Measurements from ENCODE around the gene CIDEA. TPM values are rescaled to one million over a fixed set of nuclear protein-coding genes. Genes with fewer than 3 reads are reported as not detected.
A peak's percentile ranks its signal among the peaks of the same experiment; 100 is the strongest.

The CIDEA gene
- total RNA-seq, 1 experiment from 2014 or later = not detected

DNA sequence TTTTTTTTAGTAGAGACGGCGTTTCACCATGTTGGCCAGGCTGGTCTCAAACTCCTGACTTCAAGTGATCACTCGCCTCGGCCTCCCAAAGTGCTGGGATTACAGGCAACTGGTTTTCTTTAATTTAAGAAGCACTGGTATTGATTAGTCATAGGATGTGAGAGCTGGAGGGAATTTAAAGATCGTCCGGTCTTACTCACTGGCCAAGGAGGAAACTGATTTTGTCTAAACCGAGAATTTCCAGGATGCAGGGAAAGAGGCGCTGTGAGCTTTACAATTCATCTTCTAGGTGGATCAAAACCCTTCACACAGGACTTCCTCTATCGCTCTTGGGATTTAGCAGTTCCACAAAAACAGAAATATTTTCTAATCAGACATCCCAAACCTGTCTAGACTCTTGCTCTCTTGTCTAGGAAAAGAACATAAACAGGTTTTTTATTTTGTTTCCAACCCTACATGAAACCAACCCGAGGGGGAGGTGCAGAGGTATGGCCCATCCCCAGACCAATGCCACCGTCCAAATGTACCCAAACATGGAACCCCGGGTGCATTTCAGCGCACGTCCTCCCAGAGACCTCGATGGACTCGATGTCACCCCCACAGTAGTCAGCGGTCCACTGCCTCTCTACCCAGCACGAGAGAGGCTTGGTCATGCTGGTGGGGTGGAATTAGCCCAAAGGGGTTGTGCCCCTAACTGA, 41.4 kb downstream of the CIDEA start:
- TF ChIP-seq EZH2 (IDR thresholded peaks at IDR 0.05; ENCODE audit: low read length, unreplicated experiment) (no peak), CTCF (conservative IDR thresholded peaks at IDR 0.05; ENCODE audit: low read depth, low read length) (no peak), EZH2phosphoT487 (IDR thresholded peaks at IDR 0.05; ENCODE audit: borderline replicate concordance, low read length) (no peak)
- Histone ChIP-seq H3K79me2 (ENCODE audit: low read length) (no peaks in the 10 kb centered on the region), H3K27me3 (ENCODE audit: low read length) (no peaks in the 10 kb centered on the region), H3K4me3 (ENCODE audit: low read length) (no peak overlapping the region), H3K36me3 (ENCODE audit: low read depth, low read length) (no peaks in the 10 kb centered on the region), H3K4me2 (ENCODE audit: low read length) (no peak overlapping the region), H4K20me1 (ENCODE audit: low read length) (no peaks in the 10 kb centered on the region), H3K4me1 (ENCODE audit: insufficient read depth, low read length) (peaks cover 14% of the 10 kb centered on the region), H2AFZ (ENCODE audit: low read length) (no peak overlapping the region), H3K9me2 (replicated peaks; ENCODE audit: low read length) (no peaks in the 10 kb centered on the region), H3K9me3 (ENCODE audit: low read length) (no peaks in the 10 kb centered on the region), H3F3A (ENCODE audit: low read length, unreplicated experiment) (no peaks in the 10 kb centered on the region), H3K27ac (ENCODE audit: low read length) (peak overlapping the region; percentile 51), H3K9ac (ENCODE audit: low read length) (no peak overlapping the region)
- ATAC-seq (peak; percentile 71), DNase-seq (peak; percentile 65)
- ChIA-PET CTCF (interaction anchor here (1.5 kb wide), 1 partner anchor 23 kb away, joined by 18 read pairs; no protein-coding TSS in a partner anchor), POLR2A (ENCODE audit: unreplicated experiment) (interaction anchor here (0.6 kb wide), 1 partner anchor 24 kb away, joined by 3 read pairs; no protein-coding TSS in a partner anchor)
- intact Hi-C loops (cut with micrococcal nuclease) = no loop called here
- BruUV-seq (replicated peaks) = no TSS peak

GRCh38 chr18:12296087-12296403, 41.9 kb downstream of the CIDEA start:
- no peaks in the 10 kb centered on the region for H3K9me3 ChIP-seq (ENCODE audit: low read length)
- no peaks in the 10 kb centered on the region for H4K20me1 ChIP-seq (ENCODE audit: low read length)
- peak; percentile 75 for ATAC-seq
- ChIA-PET CTCF (interaction anchor here (1.5 kb wide), 1 partner anchor 24 kb away, joined by 18 read pairs; no protein-coding TSS in a partner anchor), POLR2A (ENCODE audit: unreplicated experiment) (no interaction called here)
- no peaks in the 10 kb centered on the region for H3F3A ChIP-seq (ENCODE audit: low read length, unreplicated experiment)
- H3K27me3 ChIP-seq (ENCODE audit: low read length) = no peaks in the 10 kb centered on the region
- H3K27ac ChIP-seq (ENCODE audit: low read length) = peak overlapping the region; percentile 51
- no peak overlapping the region for H3K9ac ChIP-seq (ENCODE audit: low read length)
- DNase-seq = peak; percentile 52
- no TSS peak for BruUV-seq (replicated peaks)
- no peaks in the 10 kb centered on the region for H3K79me2 ChIP-seq (ENCODE audit: low read length)
- intact Hi-C loops (cut with micrococcal nuclease) = no loop called here
- TF ChIP-seq EZH2phosphoT487 (IDR thresholded peaks at IDR 0.05; ENCODE audit: borderline replicate concordance, low read length) = no peak
- no peak for TF ChIP-seq CTCF (conservative IDR thresholded peaks at IDR 0.05; ENCODE audit: low read depth, low read length)
- TF ChIP-seq EZH2 (IDR thresholded peaks at IDR 0.05; ENCODE audit: low read length, unreplicated experiment) = no peak
- no peaks in the 10 kb centered on the region for H3K9me2 ChIP-seq (replicated peaks; ENCODE audit: low read length)
- H3K4me2 ChIP-seq (ENCODE audit: low read length) = no peak overlapping the region
- H3K36me3 ChIP-seq (ENCODE audit: low read depth, low read length) = no peaks in the 10 kb centered on the region
- H2AFZ ChIP-seq (ENCODE audit: low read length) = no peak overlapping the region
- peaks cover 14% of the 10 kb centered on the region for H3K4me1 ChIP-seq (ENCODE audit: insufficient read depth, low read length)
- no peak overlapping the region for H3K4me3 ChIP-seq (ENCODE audit: low read length)

GRCh38 chr18:12296457-12296856, 42.3 kb downstream of the CIDEA start:
- TF ChIP-seq CTCF (conservative IDR thresholded peaks at IDR 0.05; ENCODE audit: low read depth, low read length) = no peak
- TF ChIP-seq EZH2phosphoT487 (IDR thresholded peaks at IDR 0.05; ENCODE audit: borderline replicate concordance, low read length) = no peak
- no peak for TF ChIP-seq EZH2 (IDR thresholded peaks at IDR 0.05; ENCODE audit: low read length, unreplicated experiment)
- BruUV-seq (replicated peaks) = no TSS peak
- Histone ChIP-seq H3F3A (ENCODE audit: low read length, unreplicated experiment) (no peaks in the 10 kb centered on the region), H3K27me3 (ENCODE audit: low read length) (no peaks in the 10 kb centered on the region), H3K4me3 (ENCODE audit: low read length) (no peak overlapping the region), H3K4me1 (ENCODE audit: insufficient read depth, low read length) (peaks cover 14% of the 10 kb centered on the region), H3K27ac (ENCODE audit: low read length) (no peak overlapping the region), H3K9me2 (replicated peaks; ENCODE audit: low read length) (no peaks in the 10 kb centered on the region), H3K4me2 (ENCODE audit: low read length) (no peak overlapping the region), H3K9ac (ENCODE audit: low read length) (no peak overlapping the region), H2AFZ (ENCODE audit: low read length) (no peak overlapping the region), H3K9me3 (ENCODE audit: low read length) (no peaks in the 10 kb centered on the region), H3K79me2 (ENCODE audit: low read length) (no peaks in the 10 kb centered on the region), H3K36me3 (ENCODE audit: low read depth, low read length) (no peaks in the 10 kb centered on the region), H4K20me1 (ENCODE audit: low read length) (no peaks in the 10 kb centered on the region)
- ATAC-seq = peak; percentile 44
- DNase-seq = peak; percentile 12
- ChIA-PET CTCF (interaction anchor here (1.5 kb wide), 1 partner anchor 24 kb away, joined by 18 read pairs; no protein-coding TSS in a partner anchor), POLR2A (ENCODE audit: unreplicated experiment) (no interaction called here)
- intact Hi-C loops (cut with micrococcal nuclease) = no loop called here

Data from PC-3 (cell line).